H1 (cell line): ENCODE data around the gene PTPRR. TPM values are rescaled to one million over a fixed set of nuclear protein-coding genes. Genes with fewer than 3 reads are reported as not detected.

Experiments used
- HDAC6 ChIP-seq: IDR thresholded peaks from one replicate; pipeline ENCODE4 v1.7.1; 2012; ENCODE audit warnings: low read depth, mild to moderate bottlenecking, inconsistent platforms, low read length, moderate library complexity
- JUND ChIP-seq: IDR thresholded peaks from 2 replicates; pipeline ENCODE4 v1.6.1; 2011; ENCODE audit warnings: mild to moderate bottlenecking, improper control_type of control experiment, low read length
- RNF2 ChIP-seq: fragments of 200-900, 300-1000 bp; sonication (generic); IDR thresholded peaks from 2 replicates; pipeline ENCODE4 v1.7.1; 2016; ENCODE audit warnings: borderline replicate concordance, low read depth, mild to moderate bottlenecking, antibody characterized with exemption, low read length; ENCODE audit not compliant: poor library complexity, severe bottlenecking; ENCODE audit errors: missing control alignments
- SP4 ChIP-seq: IDR thresholded peaks from 2 replicates; pipeline ENCODE4 v1.6.1; 2012; ENCODE audit warnings: low read length, inconsistent platforms
- TCF12 ChIP-seq: IDR thresholded peaks from 2 replicates; pipeline ENCODE4 v1.6.1; 2011; ENCODE audit warnings: low read depth, mild to moderate bottlenecking, low read length
- polyA plus RNA-seq, 7 experiments: library from polyadenylated mRNA; depleted of rRNA in 3 of 7; stranded (reverse) in 5 of 7; unstranded in 2 of 7; fragments of >200 nt in 5 of 7; fragments of 200-250 nt in 2 of 7; gene quantifications; 1 replicate in 5 of 7; 2 replicates in 1 of 7; 4 replicates in 1 of 7; pipeline versions ENCODE4 v1.2.1 to v1.2.3, GENCODE V29; 2011 to 2013; ENCODE audit warnings: missing spikeins in 2 of 7, mixed read lengths in 2 of 7
- total RNA-seq: library from RNA; stranded (reverse); fragmentation: NEBNext Ultra II Directional; extraction: Animal tissue kit (Norgen Biotek cat#: 25700); gene quantifications from 2 replicates; pipeline ENCODE4 v1.2.1, GENCODE V29; 2021

The PTPRR gene
- total and polyA plus RNA-seq, 2 of the 8 experiments (the other 6 are each of a cell fraction or from before 2014, with no cell fraction given): 0.07 to 0.35 TPM

DNA sequence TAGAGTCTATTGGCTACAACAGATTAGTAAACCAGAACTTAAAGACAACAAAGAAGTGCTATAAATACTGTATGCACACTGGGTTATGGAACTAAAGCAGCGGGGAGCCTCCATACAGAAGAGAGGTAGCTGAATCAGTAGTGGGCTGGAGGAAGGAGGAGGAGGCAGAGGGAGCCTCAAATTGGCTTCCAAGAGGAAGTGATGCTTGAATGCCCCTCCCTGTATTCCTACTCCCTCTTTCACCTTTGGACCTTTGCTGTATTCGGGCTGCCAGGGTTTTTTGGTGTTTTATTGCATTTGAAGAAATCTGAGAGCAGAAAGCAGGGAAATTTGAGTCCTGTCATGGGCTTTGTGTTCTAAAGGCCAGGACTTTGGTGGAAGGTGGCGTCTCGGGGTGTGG lies 179.3 kb downstream of the PTPRR start (continued):
- TF ChIP-seq RNF2 (no peak), SP4 (no peak), JUND (no peak), TCF12 (no peak), HDAC6 (no peak)
